Parathyroid adenoma (tissue), 2 donors: ENCODE results near the gene FREM2.

Source experiments
- H2AFZ ChIP-seq: fragments of 300-600 bp; sonication (generic); one replicate; pipeline ENCODE4 v1.7.0; 2017; ENCODE audit warnings: antibody characterized with exemption, mild to moderate bottlenecking
- H3K27ac ChIP-seq: fragments of 300-600 bp; sonication (generic); one replicate; pipeline ENCODE4 v1.7.0; 2017
- H3K27me3 ChIP-seq: fragments of 300-600 bp; sonication (generic); one replicate; pipeline ENCODE4 v1.7.0; 2017; ENCODE audit warnings: low read length; ENCODE audit not compliant: control insufficient read depth, insufficient read depth
- H3K36me3 ChIP-seq: fragments of 300-600 bp; sonication (generic); one replicate; pipeline ENCODE4 v1.7.0; 2017; ENCODE audit warnings: low read length; ENCODE audit not compliant: control insufficient read depth, insufficient read depth
- H3K4me1 ChIP-seq: fragments of 300-600 bp; sonication (generic); one replicate; pipeline ENCODE4 v1.7.0; 2017; ENCODE audit warnings: control low read depth
- H3K4me2 ChIP-seq: fragments of 300-600 bp; sonication (generic); one replicate; pipeline ENCODE4 v1.7.0; 2017; ENCODE audit warnings: low read length
- H3K4me3 ChIP-seq: fragments of 300-600 bp; sonication (generic); one replicate; pipeline ENCODE4 v1.7.0; 2017; ENCODE audit warnings: low read depth, low read length
- H3K79me2 ChIP-seq: fragments of 300-600 bp; sonication (generic); one replicate; pipeline ENCODE4 v1.7.0; 2017; ENCODE audit warnings: control low read depth
- H3K9ac ChIP-seq: fragments of 300-600 bp; sonication (generic); one replicate; pipeline ENCODE4 v1.7.0; 2017; ENCODE audit warnings: mild to moderate bottlenecking
- H3K9me3 ChIP-seq: fragments of 300-600 bp; sonication (generic); one replicate; pipeline ENCODE4 v1.7.0; 2017; ENCODE audit warnings: low read length; ENCODE audit not compliant: control insufficient read depth
- TF ChIP-seq, protein P1 (sequence below): fragments of 300-600 bp; sonication (generic); IDR thresholded peaks from one replicate; pipeline ENCODE4 v1.7.0; 2017; ENCODE audit warnings: antibody characterized with exemption, mild to moderate bottlenecking
- donor health status: primary hyperparathyroidism.

FREM2 gene

DNA sequence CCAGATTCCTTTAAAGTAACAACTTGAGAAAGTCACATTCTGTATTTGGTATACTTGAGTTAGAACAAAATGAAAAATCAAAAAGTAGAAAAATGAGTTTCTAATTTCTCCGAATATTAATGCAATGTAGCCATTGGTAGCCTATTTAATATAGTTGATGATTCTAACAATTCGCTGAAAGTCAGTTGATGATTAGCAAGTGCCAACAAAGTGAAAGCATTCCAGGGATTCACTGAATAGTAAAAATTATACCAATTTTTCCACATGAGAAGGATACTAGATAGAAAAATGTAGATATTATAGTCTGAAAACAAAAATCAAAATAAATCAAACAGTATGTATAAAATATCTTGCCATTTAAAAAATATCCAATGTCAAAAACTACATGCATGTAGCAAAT is 117.2 kb downstream of the FREM2 start:
- H3K79me2 ChIP-seq: no peaks in the 10 kb centered on the region
- H3K27me3 ChIP-seq: no peaks in the 10 kb centered on the region
- no peak overlapping the region for H2AFZ ChIP-seq
- no peak overlapping the region for H3K4me2 ChIP-seq
- H3K9me3 ChIP-seq: no peaks in the 10 kb centered on the region
- TF ChIP-seq, protein P1, sequence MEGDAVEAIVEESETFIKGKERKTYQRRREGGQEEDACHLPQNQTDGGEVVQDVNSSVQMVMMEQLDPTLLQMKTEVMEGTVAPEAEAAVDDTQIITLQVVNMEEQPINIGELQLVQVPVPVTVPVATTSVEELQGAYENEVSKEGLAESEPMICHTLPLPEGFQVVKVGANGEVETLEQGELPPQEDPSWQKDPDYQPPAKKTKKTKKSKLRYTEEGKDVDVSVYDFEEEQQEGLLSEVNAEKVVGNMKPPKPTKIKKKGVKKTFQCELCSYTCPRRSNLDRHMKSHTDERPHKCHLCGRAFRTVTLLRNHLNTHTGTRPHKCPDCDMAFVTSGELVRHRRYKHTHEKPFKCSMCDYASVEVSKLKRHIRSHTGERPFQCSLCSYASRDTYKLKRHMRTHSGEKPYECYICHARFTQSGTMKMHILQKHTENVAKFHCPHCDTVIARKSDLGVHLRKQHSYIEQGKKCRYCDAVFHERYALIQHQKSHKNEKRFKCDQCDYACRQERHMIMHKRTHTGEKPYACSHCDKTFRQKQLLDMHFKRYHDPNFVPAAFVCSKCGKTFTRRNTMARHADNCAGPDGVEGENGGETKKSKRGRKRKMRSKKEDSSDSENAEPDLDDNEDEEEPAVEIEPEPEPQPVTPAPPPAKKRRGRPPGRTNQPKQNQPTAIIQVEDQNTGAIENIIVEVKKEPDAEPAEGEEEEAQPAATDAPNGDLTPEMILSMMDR: no peak
- no peak overlapping the region for H3K4me3 ChIP-seq
- no peak overlapping the region for H3K27ac ChIP-seq
- no peaks in the 10 kb centered on the region for H3K36me3 ChIP-seq
- no peak overlapping the region for H3K9ac ChIP-seq
- H3K4me1 ChIP-seq: no peaks in the 10 kb centered on the region

GRCh38 chr13:38804536-38804935 is 117.7 kb downstream of the FREM2 start:
- Histone ChIP-seq H3K4me1 (no peaks in the 10 kb centered on the region), H3K36me3 (no peaks in the 10 kb centered on the region), H3K79me2 (no peaks in the 10 kb centered on the region), H3K9me3 (no peaks in the 10 kb centered on the region), H3K4me3 (no peak overlapping the region), H3K27ac (no peak overlapping the region), H3K4me2 (no peak overlapping the region), H3K9ac (no peak overlapping the region), H2AFZ (no peak overlapping the region), H3K27me3 (no peaks in the 10 kb centered on the region)
- TF ChIP-seq, protein P1: no peak

DNA sequence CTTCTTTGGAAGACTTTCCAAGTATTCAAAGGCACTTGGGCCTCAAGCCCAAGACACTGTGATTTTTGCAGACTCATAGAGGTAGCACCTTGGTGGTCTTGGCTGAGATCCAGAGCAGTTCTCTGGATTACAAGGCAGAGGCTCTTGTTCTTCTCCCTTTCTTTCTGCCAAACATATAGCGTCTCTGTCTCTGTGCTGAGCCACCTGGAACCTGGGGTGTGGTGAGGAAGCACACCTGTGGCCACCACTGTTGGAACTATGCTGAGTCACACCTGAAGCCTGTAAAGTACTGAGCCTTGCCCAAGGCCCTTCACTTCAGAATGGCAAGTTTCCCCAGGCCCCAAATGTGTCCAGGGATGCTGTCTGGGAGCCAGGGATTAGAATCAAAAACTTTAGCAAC is 127.5 kb downstream of the FREM2 start:
- Histone ChIP-seq H3K4me1 (no peaks in the 10 kb centered on the region), H3K9me3 (no peaks in the 10 kb centered on the region), H2AFZ (no peak overlapping the region), H3K9ac (no peak overlapping the region), H3K79me2 (no peaks in the 10 kb centered on the region), H3K4me2 (no peak overlapping the region), H3K27me3 (no peaks in the 10 kb centered on the region), H3K27ac (no peak overlapping the region), H3K36me3 (no peaks in the 10 kb centered on the region), H3K4me3 (no peak overlapping the region)
- TF ChIP-seq, protein P1: no peak

DNA sequence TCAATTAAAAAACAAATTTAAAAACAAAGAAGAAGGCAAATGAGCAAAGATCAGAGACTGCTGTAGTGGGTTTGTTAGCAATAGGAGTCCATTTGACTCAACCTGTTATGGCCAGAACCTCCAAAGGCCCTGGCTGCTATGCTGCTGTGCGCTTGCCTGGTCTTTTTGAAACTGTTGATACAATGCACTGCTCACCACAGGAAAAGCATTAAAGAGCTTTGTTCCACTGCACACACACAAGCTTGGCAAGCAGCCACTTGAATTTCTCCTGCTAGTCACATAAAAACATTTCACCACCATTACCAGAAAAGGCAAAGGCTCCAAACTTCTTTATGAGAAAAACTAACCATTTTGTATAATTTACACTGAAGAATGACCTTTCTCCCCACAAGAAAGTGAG is 132.2 kb downstream of the FREM2 start:
- H3K9ac ChIP-seq: no peak overlapping the region
- H3K4me1 ChIP-seq: no peaks in the 10 kb centered on the region
- no peaks in the 10 kb centered on the region for H3K79me2 ChIP-seq
- no peak overlapping the region for H3K27ac ChIP-seq
- TF ChIP-seq, protein P1: no peak
- H2AFZ ChIP-seq: no peak overlapping the region
- no peak overlapping the region for H3K4me3 ChIP-seq
- H3K36me3 ChIP-seq: no peaks in the 10 kb centered on the region
- H3K9me3 ChIP-seq: no peaks in the 10 kb centered on the region
- H3K27me3 ChIP-seq: no peaks in the 10 kb centered on the region
- H3K4me2 ChIP-seq: no peak overlapping the region

- H3K9me3 ChIP-seq: no peaks in the 10 kb centered on the region
- no peak overlapping the region for H3K9ac ChIP-seq
- H3K27ac ChIP-seq: no peak overlapping the region
- TF ChIP-seq, protein P1: no peak
- H2AFZ ChIP-seq: no peak overlapping the region
- H3K4me1 ChIP-seq: no peaks in the 10 kb centered on the region
- no peaks in the 10 kb centered on the region for H3K79me2 ChIP-seq
- no peaks in the 10 kb centered on the region for H3K27me3 ChIP-seq
- no peak overlapping the region for H3K4me3 ChIP-seq
- H3K36me3 ChIP-seq: no peaks in the 10 kb centered on the region
- no peak overlapping the region for H3K4me2 ChIP-seq
Measured at GRCh38 chr13:38819596-38819995, 132.7 kb downstream of the FREM2 start.
